Motor neuron (in vitro differentiated cells): Measurements from ENCODE around the gene PDCD10. TPM values are rescaled to one million over a fixed set of nuclear protein-coding genes. Genes with fewer than 3 reads are reported as not detected.
A peak's percentile ranks its signal among the peaks of the same experiment; 100 is the strongest.

ENCODE experiments used
- ATAC-seq, 8 experiments: fragments of 200-7000 bp; cut with Tn5 transposase; replicated peaks in 6 of 8; 2 replicates each; pipeline ENCODE4 v1.8.0; 2021; ENCODE audit warnings: mild to moderate bottlenecking in 8 of 8, moderate library complexity in 8 of 8
- H3K27ac ChIP-seq, 2 donors: fragments of 250-450 bp; sonication (Bioruptor Pico); 2 replicates each; pipeline ENCODE4 v1.9.0; 2021; ENCODE audit warnings: antibody characterized with exemption in 2 of 2, mild to moderate bottlenecking in 2 of 2, moderate library complexity in 1 of 2
- H3K4me1 ChIP-seq, 2 donors: fragments of 250-450 bp; sonication (Bioruptor Pico); replicated peaks in 1 of 2; 2 replicates each; pipeline ENCODE4 v1.6.1; 2021; ENCODE audit warnings: antibody characterized with exemption in 2 of 2, mild to moderate bottlenecking in 2 of 2, moderate library complexity in 1 of 2
- H3K4me3 ChIP-seq, 5 donors: fragments of 250-450 bp; sonication (Bioruptor Pico); 2 replicates each; pipeline ENCODE4 v1.9.0; 2021; ENCODE audit warnings: antibody characterized with exemption in 5 of 5, mild to moderate bottlenecking in 5 of 5, moderate library complexity in 4 of 5
- WGBS, 10 experiments: fragments of 450-650 bp; shearing (Covaris generic); methylation state at CpG; one replicate each; pipeline ENCODE4 v1.0.0; 2022; 5-methylcytosine and 5-hydroxymethylcytosine counted together
- in situ Hi-C, 9 experiments: fragments of 400-800 bp; cut with MboI; loops; one replicate each; pipeline ENCODE4 v1.15.0; 2021; ENCODE audit warnings: low sequenced_read_pairs in 9 of 9, low pct_unique_long_range_greater_than_20kb in 2 of 9; ENCODE audit not compliant: unreplicated experiment in 9 of 9
- total RNA-seq, 8 experiments: library from RNA; unstranded; fragments of 300-600 nt; gene quantifications; 2 replicates each; pipeline versions ENCODE4 v1.2.3 to v1.2.4, GENCODE V29; 2022

Gene PDCD10
- 10 to 100 TPM; 28.9 to 77.8 (median 37.5) TPM for total RNA-seq

GRCh38 chr3:167734498-167735232, at the start of gene PDCD10:
Gene PDCD10 (minus strand): TSS chr3:167734892. CDS start chr3:167720157, 14,735 bp downstream.
- Histone ChIP-seq H3K4me3 (peak within 1 kb of the TSS; percentile 63 to 100 (median 84)), H3K27ac (peak within 1 kb of the TSS; percentile 71 to 74), H3K4me1 (peaks cover 0 to 12% of the 10 kb centered on the region in 2 donors)
- in situ Hi-C loops = no loop called here
- 0 to 1% (median 0%) methylated on average over 2 to 17 of the region's 49 CpGs; no CpG with 5 or more reads in 6 of the 10 experiments for WGBS, 10 experiments
- ATAC-seq = peak; percentile 80 to 91 (median 90)

- H3K4me1 ChIP-seq = peaks cover 4 to 5% of the 10 kb centered on the region in 2 donors
- H3K27ac ChIP-seq = no peak overlapping the region
- in situ Hi-C loops = no loop called here
- H3K4me3 ChIP-seq = no peak overlapping the region
- ATAC-seq = no peak
- WGBS, 10 experiments = 60 to 80% methylated on average over 1 of the region's 1 CpG; no CpG with 5 or more reads in 8 of the 10 experiments
These were observed 49.1 kb upstream of the PDCD10 start for GRCh38 chr3:167783781-167784180.

- Histone ChIP-seq H3K4me1 (peaks cover 4 to 5% of the 10 kb centered on the region in 2 donors), H3K27ac (no peak overlapping the region), H3K4me3 (no peak overlapping the region)
- in situ Hi-C loops = no loop called here
- peak in 5 of 8 experiments; percentile 72 to 92 (median 80) for ATAC-seq
- 0 to 80% (median 45%) methylated on average over 1 to 2 of the region's 2 CpGs; no CpG with 5 or more reads in 1 of the 10 experiments for WGBS, 10 experiments
These were observed 45.7 kb upstream of the PDCD10 start for GRCh38 chr3:167780214-167780883.

- no peak for ATAC-seq
- 0 to 100% (median 60%) methylated on average over 1 of the region's 1 CpG; no CpG with 5 or more reads in 3 of the 10 experiments for WGBS, 10 experiments
- no peak overlapping the region for H3K27ac ChIP-seq
- H3K4me1 ChIP-seq = peaks cover 4 to 5% of the 10 kb centered on the region in 2 donors
- in situ Hi-C loops = no loop called here
- no peak overlapping the region for H3K4me3 ChIP-seq
These were observed 42.7 kb upstream of the PDCD10 start for GRCh38 chr3:167777356-167777755.

- in situ Hi-C loops = no loop called here
- H3K4me1 ChIP-seq = peaks cover 4 to 5% of the 10 kb centered on the region in 2 donors
- WGBS, 10 experiments = 0 to 43% (median 20%) methylated on average over 1 to 4 of the region's 4 CpGs; no CpG with 5 or more reads in 1 of the 10 experiments
These were observed 41.5 kb upstream of the PDCD10 start for GRCh38 chr3:167776066-167776685.

GRCh38 chr3:167773584-167773983, 38.9 kb upstream of the PDCD10 start:
- Histone ChIP-seq H3K27ac (no peak overlapping the region), H3K4me3 (no peak overlapping the region), H3K4me1 (no peaks in the 10 kb centered on the region)
- in situ Hi-C loops = no loop called here
- no peak for ATAC-seq
- WGBS, 10 experiments = 0 to 100% (median 85%) methylated on average over 1 of the region's 1 CpG; no CpG with 5 or more reads in 1 of the 10 experiments

More at GRCh38 chr3:167776066-167776685, 41.5 kb upstream of the PDCD10 start:
- Histone ChIP-seq H3K27ac (no peak overlapping the region), H3K4me3 (no peak overlapping the region)
- ATAC-seq = no peak

- Histone ChIP-seq H3K4me1 (no peaks in the 10 kb centered on the region), H3K27ac (no peak overlapping the region), H3K4me3 (no peak overlapping the region)
- in situ Hi-C loops = no loop called here
- ATAC-seq = no peak
- WGBS, 10 experiments = 0 to 92% (median 73%) methylated on average over 2 to 3 of the region's 3 CpGs; no CpG with 5 or more reads in 1 of the 10 experiments
These were observed 38.3 kb upstream of the PDCD10 start for GRCh38 chr3:167772992-167773391.

GRCh38 chr3:167762296-167762695, 27.6 kb upstream of the PDCD10 start:
- ATAC-seq = no peak
- in situ Hi-C loops = no loop called here
- WGBS, 10 experiments = 0 to 79% (median 49%) methylated on average over 1 to 2 of the region's 2 CpGs
- Histone ChIP-seq H3K27ac (no peak overlapping the region), H3K4me3 (no peak overlapping the region), H3K4me1 (no peaks in the 10 kb centered on the region)

GRCh38 chr3:167761302-167761701, 26.6 kb upstream of the PDCD10 start:
- no peak overlapping the region for H3K27ac ChIP-seq
- in situ Hi-C loops = no loop called here
- no peaks in the 10 kb centered on the region for H3K4me1 ChIP-seq
- H3K4me3 ChIP-seq = no peak overlapping the region
- 0 to 86% (median 27%) methylated on average over 1 of the region's 1 CpG; no CpG with 5 or more reads in 2 of the 10 experiments for WGBS, 10 experiments
- ATAC-seq = no peak

GRCh38 chr3:167754049-167754448, 19.4 kb upstream of the PDCD10 start:
- ATAC-seq = no peak
- in situ Hi-C loops = no loop called here

GRCh38 chr3:167750272-167750971, 15.7 kb upstream of the PDCD10 start:
- in situ Hi-C loops = no loop called here
- Histone ChIP-seq H3K4me1 (no peaks in the 10 kb centered on the region), H3K4me3 (no peak overlapping the region)

More at GRCh38 chr3:167754049-167754448, 19.4 kb upstream of the PDCD10 start:
- H3K4me1 ChIP-seq = no peaks in the 10 kb centered on the region
- H3K27ac ChIP-seq = no peak overlapping the region
- H3K4me3 ChIP-seq = no peak overlapping the region

GRCh38 chr3:167749728-167750127, 15.0 kb upstream of the PDCD10 start:
- no peaks in the 10 kb centered on the region for H3K4me1 ChIP-seq
- in situ Hi-C loops = no loop called here
- WGBS, 10 experiments = 88 to 100% (median 98%) methylated on average over 1 to 2 of the region's 2 CpGs
- no peak for ATAC-seq
- no peak overlapping the region for H3K4me3 ChIP-seq
- H3K27ac ChIP-seq = no peak overlapping the region

More at GRCh38 chr3:167750272-167750971, 15.7 kb upstream of the PDCD10 start:
- ATAC-seq = peak in 2 of 8 experiments; percentile 62 to 90
- no peak overlapping the region for H3K27ac ChIP-seq
- 27 to 100% (median 83%) methylated on average over 2 to 3 of the region's 3 CpGs; no CpG with 5 or more reads in 2 of the 10 experiments for WGBS, 10 experiments
